ENCODE data around the gene GDPD5.

GDPD5 gene

GRCh38 chr11:75461151-75461550 lies 64.6 kb downstream of the GDPD5 start:
- TF ChIP-seq CTCF (conservative IDR thresholded peaks at IDR 0.05; ENCODE audit: low read length): no peak
- peak; percentile 68 for DNase-seq (ENCODE audit: low read depth)
- H3K4me3 ChIP-seq (ENCODE audit: low read length): no peak overlapping the region

DNA sequence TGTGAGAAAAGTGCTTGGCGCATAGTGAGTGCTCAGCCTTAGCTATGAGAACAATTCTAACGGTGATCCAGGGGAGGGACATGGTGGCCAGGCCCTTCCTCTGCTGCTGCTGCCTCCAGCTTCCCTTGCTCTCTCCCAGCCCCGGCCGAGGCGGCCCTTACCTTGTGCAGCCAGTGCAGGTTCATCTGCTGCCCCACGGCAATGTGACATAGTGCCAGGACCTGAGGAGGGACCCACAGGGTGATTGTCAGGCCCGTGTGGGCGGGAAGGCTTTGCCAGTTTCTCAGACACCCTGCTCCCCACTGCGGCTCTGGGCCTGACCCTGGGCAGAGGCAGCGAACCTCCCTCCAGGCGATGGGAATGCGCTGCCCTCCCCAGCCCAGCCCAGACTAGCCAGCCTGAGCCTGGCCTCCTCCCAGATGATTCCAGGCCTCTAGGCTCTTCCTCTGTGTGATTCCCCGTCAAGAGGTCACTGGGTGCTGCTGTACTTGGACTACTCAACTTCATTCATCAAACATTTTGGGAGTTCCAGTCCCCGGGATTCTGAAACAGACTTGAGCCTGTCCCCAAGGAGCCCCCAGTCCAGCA lies 69.1 kb downstream of the GDPD5 start:
- no peak overlapping the region for H3K4me3 ChIP-seq (ENCODE audit: low read length)
- no peak for DNase-seq (ENCODE audit: low read depth)
- no peak for TF ChIP-seq CTCF (conservative IDR thresholded peaks at IDR 0.05; ENCODE audit: low read length)

DNA sequence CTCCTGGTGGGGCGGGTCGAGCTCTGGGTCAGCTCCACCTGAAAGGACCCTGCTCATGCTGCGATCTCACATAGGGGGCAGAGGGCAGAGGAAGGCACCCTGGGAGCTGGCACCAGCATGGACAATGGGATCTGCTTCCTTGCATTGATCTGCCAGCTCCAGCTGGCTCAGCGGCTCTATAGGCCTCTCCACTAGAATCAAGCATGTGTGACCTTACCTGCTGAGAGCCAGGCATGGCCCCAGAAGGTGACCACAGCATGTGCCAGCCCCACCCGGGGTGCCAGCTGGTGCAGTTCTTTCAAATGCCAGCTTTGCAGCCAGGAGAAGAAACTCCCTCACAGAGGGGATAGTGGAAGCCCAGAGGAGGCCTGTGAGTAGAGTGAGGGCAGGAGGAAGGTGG lies 70.8 kb downstream of the GDPD5 start:
- TF ChIP-seq CTCF (conservative IDR thresholded peaks at IDR 0.05; ENCODE audit: low read length): no peak
- DNase-seq (ENCODE audit: low read depth): no peak
- no peak overlapping the region for H3K4me3 ChIP-seq (ENCODE audit: low read length)

DNA sequence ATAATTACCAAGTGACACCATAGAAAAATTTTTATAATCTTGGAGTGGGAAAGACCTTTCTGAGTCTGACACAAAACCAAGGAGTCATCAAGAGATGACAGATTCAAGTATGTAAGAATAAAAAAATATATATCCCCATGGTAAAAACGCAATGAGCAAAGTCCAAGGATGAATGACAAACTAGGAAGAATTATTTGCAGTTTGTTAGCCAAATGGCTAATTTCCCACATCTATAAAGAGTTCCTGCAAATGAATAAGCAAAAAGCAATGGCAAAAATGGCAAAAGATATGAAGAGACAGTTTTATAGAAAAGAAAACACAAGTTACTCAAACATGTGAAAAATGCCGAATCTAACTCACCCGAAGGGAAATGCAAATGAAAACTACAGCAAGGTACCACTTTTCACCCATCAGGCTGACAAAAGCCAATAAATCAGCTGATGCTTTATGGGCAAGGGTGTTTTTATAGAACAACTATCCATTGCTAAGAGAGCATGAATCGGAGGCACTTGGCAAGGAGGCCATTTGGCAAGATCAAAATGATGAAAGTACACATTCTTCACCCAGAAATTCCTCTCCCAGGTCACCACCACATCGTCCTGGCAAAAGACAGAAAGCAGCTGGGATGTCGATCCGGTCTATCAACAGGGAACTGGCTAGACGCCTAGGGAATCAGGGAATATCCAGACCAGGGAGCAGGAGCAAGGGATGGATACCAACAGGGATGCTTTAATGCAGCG lies 71.7 kb downstream of the GDPD5 start:
- TF ChIP-seq CTCF (conservative IDR thresholded peaks at IDR 0.05; ENCODE audit: low read length): no peak
- no peak overlapping the region for H3K4me3 ChIP-seq (ENCODE audit: low read length)
- peak; percentile 97 for DNase-seq (ENCODE audit: low read depth)

DNA sequence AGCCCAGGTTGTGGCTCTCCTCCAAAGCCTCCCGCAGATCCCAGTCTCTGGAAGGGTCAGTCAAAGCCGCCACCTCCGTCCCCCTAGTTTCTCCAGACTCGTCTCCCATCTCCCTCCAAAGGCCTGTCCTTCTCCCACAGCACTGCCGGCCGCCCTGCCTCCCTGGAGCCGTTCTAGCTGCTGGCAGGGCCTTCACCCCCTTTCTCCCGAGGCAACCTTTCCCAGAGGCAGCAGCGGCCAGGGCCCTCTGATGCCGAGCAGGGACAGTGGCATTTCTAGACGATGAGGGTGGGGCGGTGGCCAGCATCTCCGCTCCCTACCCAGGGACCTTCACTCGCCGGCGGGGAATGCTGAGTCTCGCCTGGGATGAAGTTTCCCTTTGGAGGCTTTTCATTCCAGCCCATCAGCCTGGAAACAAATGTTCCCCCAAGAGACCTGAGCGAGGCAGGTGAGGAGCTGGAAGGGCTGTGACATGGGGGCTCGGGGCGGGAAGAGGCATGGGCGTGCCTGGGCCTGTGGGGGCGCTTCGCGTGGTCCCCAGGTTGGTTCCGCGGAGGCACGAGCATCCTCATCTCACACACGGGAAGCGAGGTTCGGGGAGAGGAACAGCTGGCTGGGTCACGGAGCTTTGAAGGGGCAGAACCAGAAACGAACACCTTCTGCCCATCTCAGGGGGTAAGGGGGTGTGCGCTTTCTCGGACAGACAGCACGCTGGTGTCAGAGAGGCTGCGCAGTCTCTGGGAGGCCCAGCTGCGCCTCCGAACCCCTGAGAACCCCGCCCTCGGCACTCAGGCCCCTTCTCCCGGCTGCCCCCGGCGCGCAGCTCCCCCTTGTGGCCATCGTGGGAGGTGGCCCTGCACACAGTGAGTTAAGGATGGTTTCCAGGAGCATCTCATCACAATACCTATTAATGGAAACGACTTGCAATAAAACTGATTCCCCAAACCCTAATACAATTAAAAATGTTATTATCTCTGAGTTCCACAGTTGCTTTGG lies 74.6 kb downstream of the GDPD5 start:
- peak; percentile 43 for TF ChIP-seq CTCF (conservative IDR thresholded peaks at IDR 0.05; ENCODE audit: low read length)
- DNase-seq (ENCODE audit: low read depth): no peak

GRCh38 chr11:75450236-75450635 lies 75.5 kb downstream of the GDPD5 start:
- DNase-seq (ENCODE audit: low read depth): no peak
- TF ChIP-seq CTCF (conservative IDR thresholded peaks at IDR 0.05; ENCODE audit: low read length): no peak
- no peak overlapping the region for H3K4me3 ChIP-seq (ENCODE audit: low read length)

More for the DNA sequence above, 74.6 kb downstream of the GDPD5 start:
- H3K4me3 ChIP-seq (ENCODE audit: low read length): no peak overlapping the region

Measured in AG10803 (cell line).